ENCODE data around the gene ANO2. TPM values are rescaled to one million over a fixed set of nuclear protein-coding genes. Genes with fewer than 3 reads are reported as not detected.
"Not testable (repeated sequence)": the region's sequence is repeated elsewhere in the genome, so short reads cannot be mapped to it uniquely, and the experiment has no call there.

ANO2 gene
- total RNA-seq, 1 experiment from 2014 or later, result not detected

DNA sequence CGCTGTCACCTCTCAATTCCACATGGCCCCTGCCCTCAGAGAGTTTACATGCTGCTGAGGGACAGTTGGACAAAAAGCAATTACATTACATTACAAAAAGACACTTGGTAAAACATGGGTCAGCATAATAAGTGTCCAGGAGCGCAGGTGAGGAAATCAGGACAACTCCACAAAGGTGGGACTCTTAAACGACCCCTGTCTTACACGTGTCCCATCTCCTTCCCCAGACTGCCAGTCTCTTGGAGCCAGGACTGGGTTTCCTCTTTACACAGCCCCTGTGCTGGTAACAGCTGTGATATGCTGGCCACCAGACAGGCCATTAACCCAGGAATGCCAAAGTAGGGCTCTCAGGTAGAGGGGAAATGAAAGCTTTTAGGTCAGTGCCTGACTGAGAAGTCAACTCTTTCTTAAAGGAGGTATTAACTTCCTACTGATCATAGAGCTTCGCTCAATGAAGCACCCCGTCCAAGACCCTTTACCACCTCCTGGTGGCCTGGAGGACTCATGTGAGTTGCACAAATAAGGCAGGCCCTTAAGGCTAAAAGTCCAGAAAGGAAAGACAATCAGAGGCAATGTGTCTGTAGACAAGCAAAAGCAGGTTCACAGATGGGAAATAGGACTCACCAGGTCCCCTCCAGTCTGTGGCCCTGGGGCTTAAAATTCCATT, 55.5 kb downstream of the ANO2 start:
- peak; percentile 64 for DNase-seq (ENCODE audit: low spot score)

DNA sequence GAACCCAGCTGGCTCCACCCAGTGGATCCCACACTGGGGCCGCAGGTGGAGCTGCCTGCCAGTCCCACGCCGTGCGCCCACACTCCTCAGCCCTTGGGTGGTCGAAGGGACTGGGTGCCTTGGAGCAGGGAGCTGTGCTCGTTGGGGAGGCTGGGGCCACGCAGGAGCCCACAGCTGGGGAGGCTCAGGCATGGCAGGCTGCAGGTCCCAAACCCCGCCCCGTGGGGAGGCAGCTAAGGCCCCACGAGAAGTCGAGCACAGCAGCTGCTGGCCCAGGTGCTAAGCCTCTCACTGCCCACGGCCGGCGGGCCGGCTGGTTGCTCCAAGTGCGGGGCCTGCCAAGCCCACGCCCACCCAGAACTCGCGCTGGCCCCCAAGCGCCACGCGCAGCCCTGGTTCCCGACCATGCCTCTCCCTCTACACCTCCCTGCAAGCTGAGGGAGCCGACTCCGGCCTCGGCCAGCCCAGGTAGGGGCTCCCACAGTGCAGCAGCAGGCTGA, 56.2 kb downstream of the ANO2 start:
- DNase-seq (ENCODE audit: low spot score), result no peak

DNA sequence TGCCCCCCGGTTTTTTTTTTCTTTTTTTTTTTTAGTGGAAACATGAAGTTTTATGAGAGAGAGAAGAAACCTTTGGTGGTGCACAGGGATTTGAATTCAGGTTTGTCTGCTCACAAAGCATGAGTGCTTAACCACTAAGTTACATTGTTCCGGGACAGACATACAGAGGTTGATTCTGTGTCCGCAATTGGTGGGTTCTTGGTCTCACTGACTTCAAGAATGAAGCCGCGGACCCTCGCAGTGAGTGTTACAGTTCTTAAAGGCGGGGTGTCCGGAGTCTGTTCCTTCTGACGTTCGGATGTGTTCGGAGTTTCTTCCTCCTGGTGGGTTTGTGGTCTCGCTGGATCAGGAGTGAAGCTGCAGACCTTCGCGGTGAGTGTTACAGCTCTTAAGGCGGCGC, 57.2 kb downstream of the ANO2 start:
- not testable (repeated sequence) for DNase-seq (ENCODE audit: low spot score)

DNA sequence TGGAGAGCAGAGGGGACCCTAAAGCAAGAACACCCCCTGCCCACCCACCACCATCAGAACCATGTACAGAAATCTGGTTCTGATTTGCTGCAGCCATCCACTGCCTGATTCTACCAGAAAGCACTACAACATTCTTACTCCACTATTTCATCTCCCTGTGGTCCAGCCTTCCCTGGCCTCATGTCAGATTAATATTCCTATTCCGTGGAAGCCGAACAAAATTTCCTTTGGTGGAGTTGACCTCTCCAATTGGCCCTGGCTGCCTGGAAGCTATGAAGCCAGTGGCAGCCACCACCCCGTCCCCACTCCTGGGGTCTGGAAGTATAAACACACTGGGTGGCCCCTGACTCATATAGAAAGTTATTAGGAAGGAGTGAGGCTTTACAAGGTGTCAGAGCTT, 60.2 kb downstream of the ANO2 start:
- no peak for DNase-seq (ENCODE audit: low spot score)

- no peak for DNase-seq (ENCODE audit: low spot score)
Observed at GRCh38 chr12:5884285-5884684, 60.8 kb downstream of the ANO2 start.

- no peak for DNase-seq (ENCODE audit: low spot score)
Observed at GRCh38 chr12:5882511-5883190, 62.4 kb downstream of the ANO2 start.

DNA sequence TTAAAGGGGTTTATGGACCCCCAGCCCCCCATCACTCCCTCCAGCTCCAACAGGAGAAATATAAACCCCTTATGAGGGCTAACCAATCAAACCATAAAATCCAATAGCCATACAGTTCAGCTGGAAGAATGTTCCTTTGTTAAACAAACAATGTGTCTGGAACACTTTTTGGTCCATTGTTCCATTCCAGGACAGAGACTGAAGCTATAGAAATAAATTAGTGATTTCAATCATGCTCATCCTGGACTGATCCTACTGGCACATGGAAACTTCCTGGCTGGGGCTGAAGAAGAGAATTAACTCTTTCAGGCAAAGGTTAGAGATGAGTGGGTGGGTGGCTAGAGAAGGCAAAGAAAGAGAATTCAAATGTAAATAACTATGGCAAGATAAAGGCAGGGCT, 63.4 kb downstream of the ANO2 start:
- no peak for DNase-seq (ENCODE audit: low spot score)

- DNase-seq (ENCODE audit: low spot score), result no peak
Observed at GRCh38 chr12:5881101-5881606, 63.9 kb downstream of the ANO2 start.

- DNase-seq (ENCODE audit: low spot score), result no peak
Observed at GRCh38 chr12:5875851-5876250, 69.2 kb downstream of the ANO2 start.

DNA sequence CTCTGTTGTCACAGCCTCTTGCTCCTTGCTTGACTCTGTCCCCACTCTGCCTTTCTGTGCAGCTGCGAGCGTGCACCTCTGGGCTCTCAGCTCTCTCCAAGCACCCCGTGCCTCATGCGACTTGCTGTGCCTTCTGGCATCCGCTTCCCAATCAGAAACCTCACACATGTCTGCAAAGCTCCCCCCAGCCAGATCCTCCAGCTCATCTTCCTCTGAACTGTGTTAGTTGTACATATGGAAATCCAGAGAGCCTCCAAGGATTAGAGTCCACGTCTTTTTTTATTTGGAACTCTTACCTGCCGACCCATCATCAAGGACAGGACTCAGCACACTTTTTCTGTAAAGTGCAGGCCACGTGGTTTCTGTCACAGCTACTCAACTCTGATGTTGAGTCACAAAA, 70.5 kb downstream of the ANO2 start:
- DNase-seq (ENCODE audit: low spot score), result no peak

DNA sequence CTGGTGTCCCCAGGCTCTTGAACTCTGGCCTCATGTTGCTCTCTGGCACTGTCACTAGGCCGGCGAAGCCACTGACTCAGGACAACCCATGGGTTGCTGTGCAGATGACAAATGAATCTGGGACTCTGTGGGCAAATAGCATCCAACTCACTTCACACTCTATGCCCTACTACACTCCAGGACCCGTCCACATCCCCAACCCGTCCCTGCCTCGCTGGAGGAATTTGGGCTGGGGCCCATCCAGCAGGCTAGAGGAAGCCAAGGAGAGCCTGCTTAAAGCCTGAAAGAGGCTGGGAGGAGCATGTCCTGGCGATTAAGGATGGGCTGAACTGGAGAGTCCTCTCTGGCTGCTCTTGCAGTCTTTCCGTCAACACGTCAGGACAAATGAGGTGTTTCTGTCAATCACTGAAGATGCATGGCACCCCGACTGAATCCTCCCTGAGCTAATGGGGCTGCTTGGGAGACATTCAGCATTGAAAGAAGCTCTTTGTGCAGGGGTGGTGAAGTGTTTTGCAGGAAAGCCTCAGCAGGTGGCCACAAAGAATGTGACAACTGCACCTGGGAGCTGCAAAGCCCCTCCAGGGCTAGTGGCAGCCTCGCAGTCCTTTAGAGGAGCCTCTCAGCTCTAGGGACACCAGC, 71.7 kb downstream of the ANO2 start:
- DNase-seq (ENCODE audit: low spot score), result no peak

GRCh38 chr12:5872745-5873144, 72.3 kb downstream of the ANO2 start:
- peak; percentile 20 for DNase-seq (ENCODE audit: low spot score)

DNA sequence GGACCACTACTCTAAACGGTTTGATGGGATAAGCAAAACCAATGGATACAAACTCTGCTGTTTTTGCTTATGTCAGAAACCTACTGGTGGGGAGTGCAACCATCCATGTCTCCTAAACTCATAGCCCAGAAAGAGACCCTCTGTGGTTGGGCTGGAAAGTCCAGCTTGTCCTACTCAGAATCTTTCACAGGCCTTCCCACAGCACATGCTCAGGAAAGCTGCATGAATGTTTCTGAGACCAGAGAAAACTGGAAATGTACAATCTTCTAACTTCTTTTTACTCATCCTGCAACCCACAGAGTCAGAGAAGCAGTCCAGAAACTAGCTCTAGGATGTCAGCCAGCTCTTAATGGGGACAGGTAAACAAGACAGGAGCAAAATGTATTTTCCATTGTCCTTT, 73.3 kb downstream of the ANO2 start:
- DNase-seq (ENCODE audit: low spot score), result no peak

- no peak for DNase-seq (ENCODE audit: low spot score)
Observed at GRCh38 chr12:5870183-5870582, 74.9 kb downstream of the ANO2 start.

GRCh38 chr12:5868625-5869295, 76.3 kb downstream of the ANO2 start:
- no peak for DNase-seq (ENCODE audit: low spot score)

DNA sequence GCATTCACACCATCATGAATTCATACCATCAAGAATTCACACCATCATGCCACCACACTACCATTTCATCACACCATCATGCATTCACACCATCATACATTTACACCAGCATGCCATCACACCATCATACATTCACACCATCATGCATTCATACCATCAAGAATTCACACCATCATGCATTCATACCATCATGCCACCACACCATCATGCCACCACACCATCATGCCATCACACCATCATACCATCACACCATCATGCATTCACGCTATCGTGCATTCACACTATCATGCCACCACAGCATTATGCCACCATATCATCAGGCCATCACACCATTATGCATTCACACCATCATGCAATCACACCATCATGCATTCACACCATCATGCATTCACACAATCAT, 79.7 kb downstream of the ANO2 start:
- no peak for DNase-seq (ENCODE audit: low spot score)

DNA sequence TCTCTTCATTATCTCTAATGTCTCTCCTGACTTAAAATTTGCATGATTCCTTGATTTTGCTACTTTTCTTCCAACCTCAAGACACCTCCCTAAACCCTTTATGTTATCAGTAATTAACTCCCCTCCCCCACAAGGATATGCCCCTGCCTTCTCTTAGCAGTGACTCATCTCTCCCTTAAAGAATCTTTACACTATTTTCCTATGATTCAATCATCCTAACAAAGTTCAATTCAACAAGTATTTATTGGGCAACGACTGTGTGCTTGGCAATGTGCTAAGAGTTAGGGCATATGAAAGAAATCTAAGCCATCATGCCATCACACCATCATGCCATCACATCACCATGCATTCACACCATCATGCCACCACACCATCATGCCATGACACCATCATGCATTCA, 80.1 kb downstream of the ANO2 start:
- no peak for DNase-seq (ENCODE audit: low spot score)

DNA sequence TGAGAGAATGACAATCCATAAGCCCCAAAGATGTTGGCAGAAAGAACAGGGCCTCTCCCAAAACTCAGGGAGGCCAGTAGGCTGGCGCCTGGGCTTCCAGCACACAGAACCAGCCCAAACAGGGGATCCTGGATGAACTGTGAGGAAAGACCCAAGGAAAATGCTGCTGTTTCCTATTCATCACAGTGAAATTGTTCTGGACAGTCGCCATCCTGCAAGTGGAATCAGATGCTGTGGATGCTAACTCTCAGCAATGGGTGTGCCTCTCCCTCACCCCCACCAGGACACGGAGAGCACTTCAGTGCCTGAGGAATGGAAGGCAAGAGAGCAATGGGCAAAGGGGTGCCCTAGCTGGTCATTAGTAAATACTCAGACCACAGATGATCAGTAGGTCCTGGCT, 80.8 kb downstream of the ANO2 start:
- DNase-seq (ENCODE audit: low spot score), result no peak

GRCh38 chr12:5861416-5861815, 83.6 kb downstream of the ANO2 start:
- DNase-seq (ENCODE audit: low spot score), result no peak

GRCh38 chr12:5856692-5857091, 88.4 kb downstream of the ANO2 start:
- DNase-seq (ENCODE audit: low spot score), result no peak

GRCh38 chr12:5846950-5847349, 98.1 kb downstream of the ANO2 start:
- DNase-seq (ENCODE audit: low spot score), result no peak

GRCh38 chr12:5840944-5841343, 104.1 kb downstream of the ANO2 start:
- no peak for DNase-seq (ENCODE audit: low spot score)

Measured in HT-29 (cell line).